NOMO-1 (cell line): ENCODE measurements around the gene KIF5A.

Experiments
- DNase-seq, 2 experiments: peaks; one replicate each; lab custom pipeline; 2025; ENCODE audit not compliant: unreplicated experiment in 2 of 2; lab: John Stamatoyannopoulos, UW

KIF5A gene

GRCh38 chr12:57628280-57629191, 78.7 kb downstream of the KIF5A start:
- DNase-seq = no peak

GRCh38 chr12:57629897-57630471, 80.1 kb downstream of the KIF5A start:
- no peak for DNase-seq

DNA sequence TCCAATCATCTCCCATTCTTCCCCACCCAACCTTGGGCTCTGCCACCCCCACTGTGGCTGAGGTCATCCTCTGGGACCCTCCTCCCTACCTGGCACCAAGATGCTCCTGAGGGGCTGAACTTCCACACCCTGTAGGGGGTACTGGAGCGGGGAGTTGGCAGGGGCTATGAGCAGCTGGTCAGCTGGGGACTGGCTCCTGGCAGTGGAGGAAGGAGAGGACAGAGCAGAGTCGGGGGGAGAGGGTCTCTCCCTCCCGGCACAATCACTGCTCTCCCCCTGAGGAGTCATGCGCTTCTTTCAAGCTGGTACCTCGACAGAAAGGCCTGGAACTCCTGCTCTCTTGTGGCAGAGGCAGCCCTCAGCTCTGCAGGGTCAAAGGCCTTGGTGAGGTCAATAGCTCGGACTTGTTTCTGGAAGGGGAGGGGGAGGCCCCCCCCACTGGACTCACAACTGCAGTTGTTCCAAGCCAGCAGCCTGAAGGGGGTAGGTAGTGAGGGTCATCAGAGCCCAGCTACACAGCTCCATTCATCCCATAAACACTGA, 81.1 kb downstream of the KIF5A start:
- no peak for DNase-seq

- DNase-seq = no peak
Measured at GRCh38 chr12:57631566-57632072, 81.8 kb downstream of the KIF5A start.

- DNase-seq = no peak
Measured at GRCh38 chr12:57632073-57632957, 82.5 kb downstream of the KIF5A start.

DNA sequence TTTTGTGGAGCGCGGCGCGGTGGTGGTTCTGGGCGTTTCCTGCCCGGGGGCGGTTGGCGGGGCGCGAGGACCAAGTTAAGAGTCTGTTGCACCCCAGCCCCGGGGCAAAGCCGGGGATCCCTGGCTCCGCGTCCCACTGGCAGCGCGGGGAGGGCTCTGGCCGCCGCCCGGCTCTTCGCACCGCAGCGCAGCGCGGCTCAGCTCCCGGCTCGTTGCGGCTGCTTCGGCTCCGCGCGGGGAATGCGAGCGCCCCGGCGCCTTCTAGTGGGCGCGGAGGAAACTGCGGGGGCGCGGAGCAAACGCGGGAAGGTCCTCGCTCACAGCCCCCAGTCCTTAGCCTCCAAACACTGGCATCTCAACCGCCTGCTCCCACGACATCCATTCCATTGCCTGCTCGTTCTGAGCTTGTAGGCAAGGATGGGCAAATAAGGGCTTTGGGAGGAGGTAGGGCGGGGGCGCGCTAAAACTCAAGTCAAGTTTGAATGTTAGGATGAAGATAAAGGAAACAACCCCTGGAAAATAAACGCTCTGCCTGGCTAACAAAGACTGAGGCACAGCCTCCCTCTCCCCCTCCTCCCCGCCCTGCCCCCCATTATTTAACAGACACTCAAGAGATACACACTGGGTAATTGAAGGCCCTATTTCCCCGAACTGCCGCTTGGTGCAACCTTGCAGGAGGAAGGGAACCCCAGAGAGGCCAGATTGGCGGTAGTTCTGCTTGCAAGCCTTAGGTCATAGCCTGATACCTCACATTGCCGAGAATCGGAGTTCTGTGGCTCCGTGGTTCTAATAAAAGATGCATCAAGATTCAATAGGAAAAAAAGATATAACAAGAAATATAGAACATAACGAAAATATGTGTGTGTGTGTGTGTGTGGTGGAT, 83.4 kb downstream of the KIF5A start, which contains the start of gene B4GALNT1:
Gene B4GALNT1 (minus strand): TSS at position 244 of the 883 bp plus-strand sequence. CDS start 1,069 bp downstream, outside the sequence.
- peak; percentile 53 to 62 for DNase-seq
